Uterus (tissue), 2 donors: ENCODE data around the gene METAP1D.

Experiments used
- POLR2A ChIP-seq, 2 donors: fragments of 450-650 bp; IDR thresholded peaks; one replicate each; pipeline ENCODE4 v1.6.1; 2016; ENCODE audit warnings: antibody characterized with exemption in 2 of 2, mild to moderate bottlenecking in 1 of 2, moderate library complexity in 1 of 2
- TF ChIP-seq, protein P1 (sequence below), 4 experiments: fragments of 200-600 bp in 2 of 4; fragments of 450-650 bp in 2 of 4; sonication (generic) in 2 of 4; IDR thresholded peaks; one replicate each; pipeline ENCODE4 v1.5.1; 2016 to 2019; ENCODE audit warnings: antibody characterized with exemption in 4 of 4, mild to moderate bottlenecking in 2 of 4, moderate library complexity in 1 of 4

DNA sequence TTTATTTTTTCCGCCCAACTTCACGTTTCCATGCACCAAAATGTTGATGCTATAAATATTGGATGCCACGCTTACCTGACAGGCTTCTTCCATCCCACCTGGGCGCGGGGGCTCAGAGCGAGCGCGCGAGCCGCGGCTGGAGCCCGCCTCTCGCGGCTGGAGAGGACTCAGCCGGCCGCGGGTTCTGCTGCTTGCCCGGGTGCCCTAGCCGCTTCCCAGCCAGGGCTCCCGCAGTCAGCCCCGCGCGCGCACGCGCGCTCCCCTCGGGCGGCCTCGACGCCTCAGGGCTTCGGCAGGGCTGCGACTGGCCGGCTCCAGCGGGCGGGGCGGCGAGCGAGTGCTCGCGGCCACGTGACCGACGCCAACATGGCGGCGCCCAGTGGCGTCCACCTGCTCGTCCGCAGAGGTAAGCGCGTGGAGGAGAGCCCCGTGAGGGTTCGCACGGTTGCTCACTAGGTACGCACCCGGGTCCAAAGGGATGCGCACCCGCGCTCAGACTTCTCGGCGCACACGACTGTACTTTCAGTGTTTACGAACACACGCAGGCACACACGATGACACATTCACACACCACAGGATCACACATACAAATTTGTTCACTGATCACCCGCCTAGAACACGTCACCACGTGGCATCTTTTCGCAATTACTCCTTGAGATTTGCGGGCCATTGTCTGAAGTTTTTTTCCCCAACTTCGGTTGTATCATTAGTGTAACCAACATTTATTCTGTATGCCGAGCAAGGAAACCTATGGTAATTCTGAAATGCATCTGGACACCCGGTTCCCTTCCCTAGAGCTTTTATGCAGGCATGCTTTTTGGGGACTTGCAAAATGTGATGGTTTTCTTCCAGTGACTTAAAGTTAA is at the start of gene METAP1D:
- TF ChIP-seq, protein P1, sequence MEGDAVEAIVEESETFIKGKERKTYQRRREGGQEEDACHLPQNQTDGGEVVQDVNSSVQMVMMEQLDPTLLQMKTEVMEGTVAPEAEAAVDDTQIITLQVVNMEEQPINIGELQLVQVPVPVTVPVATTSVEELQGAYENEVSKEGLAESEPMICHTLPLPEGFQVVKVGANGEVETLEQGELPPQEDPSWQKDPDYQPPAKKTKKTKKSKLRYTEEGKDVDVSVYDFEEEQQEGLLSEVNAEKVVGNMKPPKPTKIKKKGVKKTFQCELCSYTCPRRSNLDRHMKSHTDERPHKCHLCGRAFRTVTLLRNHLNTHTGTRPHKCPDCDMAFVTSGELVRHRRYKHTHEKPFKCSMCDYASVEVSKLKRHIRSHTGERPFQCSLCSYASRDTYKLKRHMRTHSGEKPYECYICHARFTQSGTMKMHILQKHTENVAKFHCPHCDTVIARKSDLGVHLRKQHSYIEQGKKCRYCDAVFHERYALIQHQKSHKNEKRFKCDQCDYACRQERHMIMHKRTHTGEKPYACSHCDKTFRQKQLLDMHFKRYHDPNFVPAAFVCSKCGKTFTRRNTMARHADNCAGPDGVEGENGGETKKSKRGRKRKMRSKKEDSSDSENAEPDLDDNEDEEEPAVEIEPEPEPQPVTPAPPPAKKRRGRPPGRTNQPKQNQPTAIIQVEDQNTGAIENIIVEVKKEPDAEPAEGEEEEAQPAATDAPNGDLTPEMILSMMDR (IDR thresholded peaks at IDR 0.05): peak in 1 of 4 experiments; percentile 4
- peak in 1 of 2 donors; percentile 59 for TF ChIP-seq POLR2A (IDR thresholded peaks at IDR 0.05)
